ENCODE results near the gene HSD17B1. TPM values are rescaled to one million over a fixed set of nuclear protein-coding genes. Genes with fewer than 3 reads are reported as not detected.

The HSD17B1 gene
- total RNA-seq, 1 experiment from 2014 or later, result 1.3 TPM

DNA sequence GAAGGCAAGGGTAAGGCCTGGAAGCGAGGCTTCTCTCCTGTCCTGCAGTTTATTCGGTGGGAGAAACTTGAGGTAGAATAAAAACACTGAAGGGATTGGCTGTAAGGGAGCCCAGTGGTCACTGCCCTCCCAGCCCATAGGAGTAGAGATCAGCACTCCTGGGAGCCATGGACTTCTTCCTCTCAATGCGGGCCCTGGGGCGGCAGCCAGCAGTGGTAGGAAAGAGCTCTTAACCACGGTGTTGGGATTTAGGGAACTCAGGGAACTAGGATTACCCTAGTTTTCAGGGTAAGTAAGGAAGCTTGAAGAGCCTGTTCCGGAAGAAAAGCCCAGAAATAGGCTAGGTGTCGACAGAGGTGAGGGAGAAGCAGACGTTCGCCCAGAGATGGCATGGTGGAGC, 40.5 kb upstream of the HSD17B1 start:
- H3K27ac ChIP-seq, result no peak overlapping the region
- intact Hi-C loops (cut with micrococcal nuclease; ENCODE audit: unreplicated experiment), result no loop called here
- H4K20me1 ChIP-seq (ENCODE audit: insufficient read depth), result no peaks in the 10 kb centered on the region
- H3K4me3 ChIP-seq, result no peak overlapping the region
- no TSS peak for BruUV-seq (replicated peaks)
- ChIA-PET POLR2A (ENCODE audit: unreplicated experiment) (interaction anchor here (0.5 kb wide), 1 partner anchor 794 kb away, joined by 4 read pairs; no protein-coding TSS in a partner anchor), CTCF (no interaction called here)
- H3K27me3 ChIP-seq (ENCODE audit: insufficient read depth, low read depth), result no peaks in the 10 kb centered on the region
- DNase-seq, result no peak
- peaks cover 9% of the 10 kb centered on the region for H3K4me1 ChIP-seq (replicated peaks; ENCODE audit: insufficient read depth)
- H2AFZ ChIP-seq, result no peak overlapping the region
- no peak for TF ChIP-seq EZH2 (IDR thresholded peaks at IDR 0.05; ENCODE audit: low read depth)
- TF ChIP-seq, protein P1, sequence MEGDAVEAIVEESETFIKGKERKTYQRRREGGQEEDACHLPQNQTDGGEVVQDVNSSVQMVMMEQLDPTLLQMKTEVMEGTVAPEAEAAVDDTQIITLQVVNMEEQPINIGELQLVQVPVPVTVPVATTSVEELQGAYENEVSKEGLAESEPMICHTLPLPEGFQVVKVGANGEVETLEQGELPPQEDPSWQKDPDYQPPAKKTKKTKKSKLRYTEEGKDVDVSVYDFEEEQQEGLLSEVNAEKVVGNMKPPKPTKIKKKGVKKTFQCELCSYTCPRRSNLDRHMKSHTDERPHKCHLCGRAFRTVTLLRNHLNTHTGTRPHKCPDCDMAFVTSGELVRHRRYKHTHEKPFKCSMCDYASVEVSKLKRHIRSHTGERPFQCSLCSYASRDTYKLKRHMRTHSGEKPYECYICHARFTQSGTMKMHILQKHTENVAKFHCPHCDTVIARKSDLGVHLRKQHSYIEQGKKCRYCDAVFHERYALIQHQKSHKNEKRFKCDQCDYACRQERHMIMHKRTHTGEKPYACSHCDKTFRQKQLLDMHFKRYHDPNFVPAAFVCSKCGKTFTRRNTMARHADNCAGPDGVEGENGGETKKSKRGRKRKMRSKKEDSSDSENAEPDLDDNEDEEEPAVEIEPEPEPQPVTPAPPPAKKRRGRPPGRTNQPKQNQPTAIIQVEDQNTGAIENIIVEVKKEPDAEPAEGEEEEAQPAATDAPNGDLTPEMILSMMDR (conservative IDR thresholded peaks at IDR 0.05), result no peak
- no peaks in the 10 kb centered on the region for H3K9me3 ChIP-seq (ENCODE audit: insufficient read depth, low read depth)
- H3K9me2 ChIP-seq (ENCODE audit: insufficient read depth), result no peaks in the 10 kb centered on the region
- H3F3A ChIP-seq (ENCODE audit: insufficient read depth, low read depth), result peaks cover 12% of the 10 kb centered on the region; the same call in 1 of the 2 replicates
- 0 out of 2 replicates have a peak, but pooled peaks cover 8% of the 10 kb centered on the region for H3K36me3 ChIP-seq (ENCODE audit: low read depth)
- H3K79me2 ChIP-seq (ENCODE audit: low read depth), result no peaks in the 10 kb centered on the region
- no peak overlapping the region for H3K4me2 ChIP-seq

DNA sequence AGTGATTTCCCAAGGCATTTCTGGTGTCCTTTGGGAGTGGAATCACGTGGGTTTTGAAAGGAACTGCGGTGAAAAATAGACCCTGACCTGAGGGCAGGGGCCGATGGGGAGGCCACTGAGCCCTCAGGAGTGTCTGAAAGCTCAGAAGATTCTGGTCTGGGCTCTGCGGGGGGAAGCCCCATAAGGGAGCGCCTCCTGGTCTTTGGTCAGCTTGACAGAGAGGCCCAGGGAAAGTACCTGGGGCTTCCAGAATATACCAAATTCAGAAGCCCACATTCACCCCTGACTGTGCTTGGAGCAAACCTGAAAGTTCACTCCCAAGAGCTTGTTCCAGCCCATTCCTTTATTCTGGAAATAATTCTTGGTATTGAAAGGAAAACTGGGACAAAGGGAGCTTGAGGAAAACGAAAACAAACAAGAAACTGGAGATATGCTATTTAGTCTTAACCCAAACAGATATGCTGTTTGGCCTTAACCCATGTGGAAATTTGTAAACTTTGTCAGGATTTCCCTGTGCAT, 39.9 kb upstream of the HSD17B1 start:
- intact Hi-C loops (cut with micrococcal nuclease; ENCODE audit: unreplicated experiment), result no loop called here
- no peak for TF ChIP-seq EZH2 (IDR thresholded peaks at IDR 0.05; ENCODE audit: low read depth)
- TF ChIP-seq, protein P1 (conservative IDR thresholded peaks at IDR 0.05), result no peak
- Histone ChIP-seq H3K4me2 (no peak overlapping the region), H3K9me2 (ENCODE audit: insufficient read depth) (no peaks in the 10 kb centered on the region), H4K20me1 (ENCODE audit: insufficient read depth) (no peaks in the 10 kb centered on the region), H3F3A (ENCODE audit: insufficient read depth, low read depth) (peaks cover 17% of the 10 kb centered on the region), H3K36me3 (ENCODE audit: low read depth) (0 out of 2 replicates have a peak, but pooled peaks cover 8% of the 10 kb centered on the region), H3K27ac (no peak overlapping the region), H3K27me3 (ENCODE audit: insufficient read depth, low read depth) (no peaks in the 10 kb centered on the region), H3K4me3 (no peak overlapping the region), H2AFZ (no peak overlapping the region), H3K9me3 (ENCODE audit: insufficient read depth, low read depth) (no peaks in the 10 kb centered on the region), H3K4me1 (replicated peaks; ENCODE audit: insufficient read depth) (peaks cover 15% of the 10 kb centered on the region), H3K79me2 (ENCODE audit: low read depth) (no peaks in the 10 kb centered on the region)
- BruUV-seq (replicated peaks), result no TSS peak
- ChIA-PET CTCF (interaction anchor here (0.5 kb wide), 1 partner anchor 144 kb away, joined by 4 read pairs; no protein-coding TSS in a partner anchor), POLR2A (ENCODE audit: unreplicated experiment) (interaction anchor here (0.5 to 0.7 kb wide), 2 partner anchors 124 to 795 kb away, joined by 3 to 4 read pairs; no protein-coding TSS in a partner anchor)
- no peak for DNase-seq

GRCh38 chr17:42513686-42514085, 39.0 kb upstream of the HSD17B1 start:
- Histone ChIP-seq H3K27me3 (ENCODE audit: insufficient read depth, low read depth) (no peaks in the 10 kb centered on the region), H3K27ac (no peak overlapping the region), H3K79me2 (ENCODE audit: low read depth) (no peaks in the 10 kb centered on the region), H3F3A (ENCODE audit: insufficient read depth, low read depth) (peaks cover 26% of the 10 kb centered on the region), H3K4me2 (no peak overlapping the region), H3K36me3 (ENCODE audit: low read depth) (0 out of 2 replicates have a peak, but pooled peaks cover 3% of the 10 kb centered on the region), H2AFZ (no peak overlapping the region), H3K9me2 (ENCODE audit: insufficient read depth) (no peaks in the 10 kb centered on the region), H3K4me1 (replicated peaks; ENCODE audit: insufficient read depth) (peaks cover 24% of the 10 kb centered on the region), H3K9me3 (ENCODE audit: insufficient read depth, low read depth) (no peaks in the 10 kb centered on the region), H4K20me1 (ENCODE audit: insufficient read depth) (no peaks in the 10 kb centered on the region), H3K4me3 (no peak overlapping the region)
- no peak for DNase-seq
- CTCF ChIA-PET, result interaction anchor here (0.5 kb wide), 1 partner anchor 145 kb away, joined by 4 read pairs; no protein-coding TSS in a partner anchor
- intact Hi-C loops (cut with micrococcal nuclease; ENCODE audit: unreplicated experiment), result no loop called here
- TF ChIP-seq EZH2 (IDR thresholded peaks at IDR 0.05; ENCODE audit: low read depth), result no peak
- TF ChIP-seq, protein P1 (conservative IDR thresholded peaks at IDR 0.05), result no peak
- POLR2A ChIA-PET (ENCODE audit: unreplicated experiment), result no interaction called here
- BruUV-seq (replicated peaks), result no TSS peak
